Aorta (tissue), 5 donors: ENCODE results near the gene SUSD4. TPM values are rescaled to one million over a fixed set of nuclear protein-coding genes. Genes with fewer than 3 reads are reported as not detected.

ENCODE experiments used
- ATAC-seq: fragments of 200-7000 bp; cut with Tn5 transposase; one replicate; pipeline ENCODE4 v1.9.1; 2022; ENCODE audit warnings: moderate library complexity; ENCODE audit not compliant: low FRiP score
- DNase-seq, 2 donors: peaks; one replicate each; pipeline ENCODE4 v3.0.0-alpha.2; 2020
- H3K27ac ChIP-seq, 2 donors: one replicate each; pipeline ENCODE4 v1.5.1; 2013; ENCODE audit warnings: low read length in 2 of 2, mild to moderate bottlenecking in 2 of 2, moderate library complexity in 2 of 2, control low read depth in 1 of 2, inconsistent platforms in 1 of 2, low read depth in 1 of 2
- H3K27me3 ChIP-seq, 2 donors: one replicate each; pipeline ENCODE4 v1.6.1; 2013; ENCODE audit warnings: control low read depth in 1 of 2, low read length in 1 of 2, mild to moderate bottlenecking in 1 of 2, moderate library complexity in 1 of 2; ENCODE audit not compliant: insufficient read depth in 2 of 2, control insufficient read depth in 1 of 2
- H3K36me3 ChIP-seq, 2 donors: one replicate each; pipeline ENCODE4 v1.6.1; 2013; ENCODE audit warnings: control low read depth in 1 of 2, low read length in 1 of 2, mild to moderate bottlenecking in 1 of 2; ENCODE audit not compliant: insufficient read depth in 2 of 2, control insufficient read depth in 1 of 2
- H3K4me1 ChIP-seq, 2 donors: one replicate each; pipeline ENCODE4 v1.6.1; 2013; ENCODE audit warnings: low read length in 2 of 2, control low read depth in 1 of 2, mild to moderate bottlenecking in 1 of 2, moderate library complexity in 1 of 2; ENCODE audit not compliant: insufficient read depth in 2 of 2, control insufficient read depth in 1 of 2
- H3K4me3 ChIP-seq, 2 donors: one replicate each; pipeline ENCODE4 v1.5.1; 2013; ENCODE audit warnings: low read length in 2 of 2, control low read depth in 1 of 2, mild to moderate bottlenecking in 1 of 2
- H3K9me3 ChIP-seq: one replicate; pipeline ENCODE4 v1.6.1; 2013; ENCODE audit warnings: mild to moderate bottlenecking, low read length; ENCODE audit not compliant: control insufficient read depth
- WGBS, 2 donors: extraction: QIAGEN DNeasy Blood & Tissue Kit; methylation state at CpG; one replicate each; pipeline ENCODE4 v1.1.7; 2013; 5-methylcytosine and 5-hydroxymethylcytosine counted together
- intact Hi-C, 2 donors: fragments of 100-400 bp; cut with DNase I; formaldehyde crosslinking; loops; one replicate each; pipeline versions ENCODE4 v1.14.2 to v1.15.0; 2022
- polyA plus RNA-seq, 2 donors: library from polyadenylated mRNA; stranded (reverse); fragments of 200-250 nt; gene quantifications; one replicate each; pipeline ENCODE4 v1.2.3, GENCODE V29; 2013
- total RNA-seq, 2 donors: library from RNA; stranded (reverse); fragmentation: NEBNext Ultra II Directional; extraction: Animal tissue kit (Norgen Biotek cat#: 25700); gene quantifications; one replicate each; pipeline ENCODE4 v1.2.1, GENCODE V29; 2021
- donor health status: healthy with polysubstance abuse.
- donor health status: Bipolar disorder and iron deficiency.
- donor health status: DM: no; HTN: no; CAD: no.
- donor health status: DM: no; HTN: no; CAD: no.
- donor health status: DM: yes; HTN: yes; CAD: no.

The SUSD4 gene
- total and polyA plus RNA-seq, 4 donors, result 0.46 to 0.81 (median 0.57) TPM

DNA sequence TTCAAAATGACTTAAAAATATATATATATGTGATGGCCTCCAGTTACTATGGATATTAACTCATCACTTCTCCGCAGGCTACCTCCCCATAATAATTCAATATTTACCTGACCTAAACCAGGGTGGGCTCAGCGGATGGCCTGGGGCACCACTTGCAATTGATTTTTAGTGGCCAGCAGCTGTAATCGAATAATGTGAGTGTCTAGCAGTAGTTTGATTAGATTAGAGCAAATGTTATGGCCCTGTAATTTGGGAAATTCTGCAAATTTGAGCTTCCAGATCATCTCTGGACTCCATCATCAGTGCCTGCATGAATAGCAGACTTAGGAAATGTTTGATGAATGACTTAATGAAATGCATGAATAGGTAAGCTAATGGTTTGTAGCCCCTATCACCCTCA, 14.7 kb downstream of the SUSD4 start:
- Histone ChIP-seq H3K27ac (no peak overlapping the region), H3K36me3 (no peaks in the 10 kb centered on the region), H3K4me3 (no peak overlapping the region), H3K4me1 (no peaks in the 10 kb centered on the region), H3K27me3 (no peaks in the 10 kb centered on the region), H3K9me3 (no peaks in the 10 kb centered on the region)
- ATAC-seq, result no peak
- WGBS, 2 donors, result 94 to 95% methylated on average over 3 of the region's 3 CpGs
- DNase-seq, result no peak
- intact Hi-C loops, result no loop called here

DNA sequence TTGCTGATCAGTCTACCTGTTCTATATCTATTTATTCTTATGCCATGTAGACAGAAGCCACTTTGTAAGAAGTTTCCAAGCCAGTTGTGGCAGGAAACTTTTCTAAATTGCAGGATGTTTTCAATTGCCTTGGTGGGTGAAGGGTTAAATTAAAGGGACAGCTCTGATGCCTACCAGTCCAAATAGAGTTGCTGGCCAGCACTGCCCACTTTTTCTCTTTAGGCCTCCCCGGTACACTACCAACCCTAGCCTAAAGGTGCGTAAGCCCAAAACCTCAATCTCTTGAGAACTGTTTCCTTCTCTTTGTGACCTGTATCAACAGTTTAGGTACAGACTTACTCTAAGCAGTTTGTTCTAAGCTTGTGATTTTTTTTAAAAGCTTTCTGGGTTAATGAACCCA, 15.5 kb downstream of the SUSD4 start:
- DNase-seq, result no peak
- no peaks in the 10 kb centered on the region for H3K27me3 ChIP-seq
- WGBS, 2 donors, result 60 to 67% methylated on average over 2 of the region's 2 CpGs
- no peak overlapping the region for H3K4me3 ChIP-seq
- no peaks in the 10 kb centered on the region for H3K9me3 ChIP-seq
- H3K4me1 ChIP-seq, result no peaks in the 10 kb centered on the region
- H3K36me3 ChIP-seq, result no peaks in the 10 kb centered on the region
- no peak overlapping the region for H3K27ac ChIP-seq
- intact Hi-C loops, result no loop called here
- no peak for ATAC-seq

DNA sequence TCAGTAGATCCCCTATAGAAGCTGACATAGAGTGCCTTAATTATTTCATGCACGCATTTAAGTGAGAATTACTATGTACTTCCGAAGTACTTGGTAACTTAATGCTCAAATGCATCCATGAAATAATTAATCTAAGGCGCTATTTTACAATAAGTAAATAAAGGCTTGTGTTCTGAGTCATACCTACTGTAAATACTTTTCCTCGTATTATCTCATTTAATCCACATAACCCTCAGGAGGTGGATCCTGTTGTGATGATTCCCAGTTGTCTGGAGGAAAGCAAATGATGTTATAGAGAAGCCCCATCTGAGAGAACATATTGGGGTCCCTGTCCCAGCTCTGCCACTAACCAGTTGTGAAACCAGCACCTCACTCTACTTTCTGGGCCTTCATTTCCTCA, 16.4 kb downstream of the SUSD4 start:
- intact Hi-C loops, result no loop called here
- no peaks in the 10 kb centered on the region for H3K27me3 ChIP-seq
- no peak overlapping the region for H3K4me3 ChIP-seq
- H3K27ac ChIP-seq, result no peak overlapping the region
- 91 to 96% methylated on average over 4 of the region's 4 CpGs for WGBS, 2 donors
- H3K36me3 ChIP-seq, result no peaks in the 10 kb centered on the region
- no peaks in the 10 kb centered on the region for H3K4me1 ChIP-seq
- ATAC-seq, result no peak
- no peak for DNase-seq
- no peaks in the 10 kb centered on the region for H3K9me3 ChIP-seq

DNA sequence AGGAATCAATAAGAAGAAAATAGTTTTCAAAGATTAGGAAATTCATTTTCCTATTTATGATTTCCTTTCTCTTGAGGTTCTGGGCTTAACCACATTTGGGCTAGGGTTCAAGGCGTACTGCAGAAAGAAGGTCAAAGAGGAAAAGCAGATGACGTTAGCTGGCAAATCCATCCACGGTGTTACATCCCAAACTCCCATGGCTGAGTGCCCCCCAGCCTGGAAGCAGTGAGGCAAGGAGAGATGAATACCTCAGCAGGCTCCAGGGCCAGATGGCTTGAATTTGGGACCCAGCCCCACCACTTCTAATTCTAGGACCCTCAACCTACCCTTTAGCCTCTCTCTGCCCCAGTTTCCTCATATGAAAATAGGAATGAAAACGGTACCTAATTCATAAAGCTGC, 17.7 kb downstream of the SUSD4 start:
- Histone ChIP-seq H3K4me3 (no peak overlapping the region), H3K27me3 (no peaks in the 10 kb centered on the region), H3K36me3 (no peaks in the 10 kb centered on the region), H3K9me3 (no peaks in the 10 kb centered on the region), H3K27ac (no peak overlapping the region), H3K4me1 (no peaks in the 10 kb centered on the region)
- ATAC-seq (no peak), DNase-seq (no peak)
- WGBS, 2 donors, result 93 to 98% methylated on average over 4 of the region's 4 CpGs
- intact Hi-C loops, result no loop called here

DNA sequence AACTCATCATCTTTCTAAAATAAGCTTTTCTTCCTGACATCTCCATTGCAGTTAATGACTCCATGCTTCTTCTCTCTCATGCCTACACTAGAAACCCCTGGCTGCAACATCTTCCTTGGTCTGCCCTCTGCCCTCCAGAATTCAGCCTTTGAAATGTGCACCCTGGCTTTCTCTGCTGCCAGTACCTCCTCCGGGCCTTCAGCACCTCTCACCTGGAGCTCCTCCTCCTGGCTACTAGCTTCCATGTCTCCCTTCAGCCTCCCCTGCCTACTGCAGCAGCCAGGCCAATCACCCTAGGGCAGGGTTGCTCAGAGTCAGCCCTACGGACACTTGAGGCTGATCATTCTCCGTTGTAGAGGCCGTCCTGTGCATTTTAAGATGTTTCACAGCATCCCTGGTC, 18.3 kb downstream of the SUSD4 start:
- ATAC-seq (no peak), DNase-seq (no peak)
- Histone ChIP-seq H3K9me3 (no peaks in the 10 kb centered on the region), H3K4me3 (no peak overlapping the region), H3K27me3 (no peaks in the 10 kb centered on the region), H3K36me3 (no peaks in the 10 kb centered on the region), H3K27ac (no peak overlapping the region), H3K4me1 (no peaks in the 10 kb centered on the region)
- whole genome bisulfite sequencing, 2 donors, result 91 to 93% methylated on average over 4 of the region's 4 CpGs
- intact Hi-C loops, result no loop called here

DNA sequence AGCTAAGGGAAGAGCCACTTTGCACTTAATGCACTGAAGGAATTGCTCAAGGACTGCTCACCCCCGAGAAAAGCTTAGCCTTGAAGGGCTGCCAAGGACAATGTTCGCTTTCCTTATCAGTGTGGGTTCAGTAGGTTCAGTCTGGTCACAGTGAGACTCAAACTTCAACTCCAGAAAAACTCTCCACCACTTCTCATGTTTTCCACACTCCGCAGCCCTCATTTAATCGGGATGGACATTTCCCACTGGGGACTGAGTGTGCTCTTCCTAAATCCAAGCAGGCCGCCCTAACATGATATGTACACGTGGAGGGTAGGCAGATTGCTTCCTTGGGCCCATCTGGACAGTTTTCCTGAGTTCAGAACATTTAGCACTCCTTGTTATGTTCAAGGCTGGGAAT, 19.5 kb downstream of the SUSD4 start:
- Histone ChIP-seq H3K4me3 (no peak overlapping the region), H3K27me3 (peaks cover 0 to 3% of the 10 kb centered on the region in 2 donors), H3K27ac (no peak overlapping the region), H3K36me3 (no peaks in the 10 kb centered on the region), H3K9me3 (no peaks in the 10 kb centered on the region), H3K4me1 (no peaks in the 10 kb centered on the region)
- intact Hi-C loops, result no loop called here
- WGBS, 2 donors, result 43% methylated on average over 6 of the region's 6 CpGs
- no peak for DNase-seq
- ATAC-seq, result peak; percentile 52

DNA sequence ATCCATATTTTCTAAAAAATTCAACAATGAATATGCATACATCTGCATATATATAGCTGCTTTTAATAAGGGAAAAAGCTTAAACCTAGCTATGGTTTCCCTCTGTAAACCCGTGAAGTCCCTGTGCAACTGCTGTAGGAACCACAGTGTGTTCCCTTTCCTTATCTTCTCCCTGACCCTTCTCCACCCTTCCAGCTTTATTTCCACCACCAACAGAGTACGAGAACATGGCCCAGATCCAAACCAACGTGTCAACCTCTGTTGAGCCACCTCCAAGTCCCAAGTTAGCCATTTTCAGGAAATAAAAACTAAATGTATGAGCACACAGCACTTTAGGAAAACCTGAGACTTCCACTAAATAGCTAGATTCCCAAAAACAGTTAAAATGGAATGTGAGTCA, 20.3 kb downstream of the SUSD4 start:
- H3K9me3 ChIP-seq, result no peaks in the 10 kb centered on the region
- H3K27ac ChIP-seq, result no peak overlapping the region
- H3K4me3 ChIP-seq, result no peak overlapping the region
- intact Hi-C loops, result no loop called here
- H3K4me1 ChIP-seq, result no peaks in the 10 kb centered on the region
- no peaks in the 10 kb centered on the region for H3K36me3 ChIP-seq
- DNase-seq (no peak), ATAC-seq (no peak)
- 26 to 39% methylated on average over 3 of the region's 3 CpGs for WGBS, 2 donors
- peaks cover 0 to 3% of the 10 kb centered on the region in 2 donors for H3K27me3 ChIP-seq

DNA sequence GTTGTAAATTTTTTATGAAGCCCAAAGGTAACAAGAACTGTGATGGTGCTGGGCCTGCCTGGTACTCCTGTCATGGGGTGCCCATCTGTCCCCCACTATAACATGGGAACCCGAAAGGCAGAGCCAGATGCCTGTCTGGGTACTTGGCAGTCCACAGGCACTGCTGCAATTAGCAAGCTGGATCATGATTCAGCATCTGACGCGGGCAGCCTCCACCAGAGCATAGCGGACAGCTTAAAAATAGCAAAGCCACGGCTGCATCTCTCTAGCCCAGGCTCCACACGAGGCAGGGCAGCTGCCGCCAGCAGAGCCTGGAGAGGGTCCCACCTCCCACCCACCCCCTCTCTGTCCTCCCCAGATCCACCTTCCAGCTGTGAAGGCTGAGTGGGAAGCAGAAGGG, 22.9 kb downstream of the SUSD4 start:
- Histone ChIP-seq H3K27me3 (peaks cover 0 to 3% of the 10 kb centered on the region in 2 donors), H3K4me1 (no peaks in the 10 kb centered on the region), H3K27ac (no peak overlapping the region), H3K4me3 (no peak overlapping the region), H3K36me3 (no peaks in the 10 kb centered on the region), H3K9me3 (no peaks in the 10 kb centered on the region)
- no peak for ATAC-seq
- no peak for DNase-seq
- 8 to 9% methylated on average over 7 of the region's 7 CpGs for WGBS, 2 donors
- intact Hi-C loops, result no loop called here

DNA sequence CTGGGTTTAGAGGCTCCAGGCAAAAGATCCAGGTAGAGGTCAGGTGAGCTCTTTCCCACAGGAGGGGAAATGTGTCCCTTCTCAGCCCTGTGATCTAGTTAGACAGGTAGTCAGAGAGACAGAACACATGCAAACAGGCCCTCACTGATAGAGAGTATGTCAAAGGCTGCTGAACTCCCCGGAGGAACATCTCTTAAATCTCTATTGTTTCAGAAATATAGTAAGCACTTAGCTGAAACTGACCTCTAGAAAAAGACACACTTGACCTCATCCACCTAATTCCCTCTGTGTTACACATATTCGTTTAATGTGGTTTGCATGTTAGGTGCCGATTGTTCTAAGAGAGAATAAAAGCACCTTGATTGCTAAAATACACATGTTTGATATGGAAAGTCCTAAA, 23.3 kb downstream of the SUSD4 start:
- 88 to 94% methylated on average over 3 of the region's 3 CpGs for WGBS, 2 donors
- no peaks in the 10 kb centered on the region for H3K9me3 ChIP-seq
- no peak overlapping the region for H3K4me3 ChIP-seq
- H3K4me1 ChIP-seq, result no peaks in the 10 kb centered on the region
- no peak overlapping the region for H3K27ac ChIP-seq
- H3K36me3 ChIP-seq, result no peaks in the 10 kb centered on the region
- intact Hi-C loops, result no loop called here
- DNase-seq (no peak), ATAC-seq (no peak)
- H3K27me3 ChIP-seq, result peaks cover 0 to 3% of the 10 kb centered on the region in 2 donors
